ENCODE data around the gene ZNF697.
"Not testable (repeated sequence)": the region's sequence is repeated elsewhere in the genome, so short reads cannot be mapped to it uniquely, and the experiment has no call there.

The ZNF697 gene

GRCh38 chr1:119647734-119648619 lies at the start of gene ZNF697:
Gene ZNF697 (minus strand): TSS chr1:119648266. CDS start chr1:119626100, 22,166 bp downstream.
- peak within 1 kb of the TSS; percentile 63 for H2AFZ ChIP-seq (ENCODE audit: low read length, unreplicated experiment)
- peaks cover 43% of the 10 kb centered on the region for H3K79me2 ChIP-seq (ENCODE audit: control insufficient read depth, insufficient read depth, low read length, unreplicated experiment)
- no peaks in the 10 kb centered on the region for H3K27me3 ChIP-seq (ENCODE audit: insufficient read depth, low read length)
- peak within 1 kb of the TSS; percentile 58 for H3K27ac ChIP-seq (ENCODE audit: low read depth, low read length)
- peak within 1 kb of the TSS; percentile 89 for H3K4me3 ChIP-seq (ENCODE audit: low read depth, low read length)
- H3K4me1 ChIP-seq (ENCODE audit: control insufficient read depth, insufficient read depth, low read length, unreplicated experiment): peaks cover 30% of the 10 kb centered on the region
- H3K36me3 ChIP-seq (ENCODE audit: insufficient read depth, low read length): no peaks in the 10 kb centered on the region

- no peak overlapping the region for H3K4me3 ChIP-seq (ENCODE audit: low read depth, low read length)
Measured at GRCh38 chr1:119697598-119697997, 49.5 kb upstream of the ZNF697 start.

DNA sequence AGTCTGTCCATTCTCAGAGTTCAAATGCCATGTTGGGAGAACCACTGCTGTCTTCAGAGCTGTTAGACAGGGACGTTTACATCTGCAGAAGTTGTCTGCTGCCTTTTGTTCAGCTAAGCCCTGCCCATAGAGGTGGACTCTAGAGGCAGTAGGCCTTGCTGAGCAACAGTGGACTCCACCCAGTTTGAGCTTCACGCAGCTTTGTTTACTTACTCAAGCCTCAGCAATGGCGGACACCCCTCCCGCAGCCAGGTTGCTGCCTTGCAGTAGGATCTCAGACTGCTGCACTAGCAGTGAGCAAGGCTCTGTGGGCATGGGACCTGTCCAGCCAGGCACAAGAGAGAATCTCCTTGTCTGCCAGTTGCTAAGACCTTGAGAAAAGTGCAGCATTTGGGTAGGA lies 48.8 kb upstream of the ZNF697 start:
- H3K4me3 ChIP-seq (ENCODE audit: low read depth, low read length); H2AFZ ChIP-seq (ENCODE audit: low read length, unreplicated experiment); H3K79me2 ChIP-seq (ENCODE audit: control insufficient read depth, insufficient read depth, low read length, unreplicated experiment); H3K36me3 ChIP-seq (ENCODE audit: insufficient read depth, low read length); H3K4me1 ChIP-seq (ENCODE audit: control insufficient read depth, insufficient read depth, low read length, unreplicated experiment); H3K27ac ChIP-seq (ENCODE audit: low read depth, low read length): not testable (repeated sequence)
- H3K27me3 ChIP-seq (ENCODE audit: insufficient read depth, low read length): peaks cover 30% of the 10 kb centered on the region

More at GRCh38 chr1:119697598-119697997, 49.5 kb upstream of the ZNF697 start:
- Histone ChIP-seq H3K4me1 (ENCODE audit: control insufficient read depth, insufficient read depth, low read length, unreplicated experiment) (no peaks in the 10 kb centered on the region), H3K27me3 (ENCODE audit: insufficient read depth, low read length) (peaks cover 30% of the 10 kb centered on the region), H2AFZ (ENCODE audit: low read length, unreplicated experiment) (no peak overlapping the region), H3K36me3 (ENCODE audit: insufficient read depth, low read length) (no peaks in the 10 kb centered on the region), H3K79me2 (ENCODE audit: control insufficient read depth, insufficient read depth, low read length, unreplicated experiment) (no peaks in the 10 kb centered on the region), H3K27ac (ENCODE audit: low read depth, low read length) (no peak overlapping the region)

DNA sequence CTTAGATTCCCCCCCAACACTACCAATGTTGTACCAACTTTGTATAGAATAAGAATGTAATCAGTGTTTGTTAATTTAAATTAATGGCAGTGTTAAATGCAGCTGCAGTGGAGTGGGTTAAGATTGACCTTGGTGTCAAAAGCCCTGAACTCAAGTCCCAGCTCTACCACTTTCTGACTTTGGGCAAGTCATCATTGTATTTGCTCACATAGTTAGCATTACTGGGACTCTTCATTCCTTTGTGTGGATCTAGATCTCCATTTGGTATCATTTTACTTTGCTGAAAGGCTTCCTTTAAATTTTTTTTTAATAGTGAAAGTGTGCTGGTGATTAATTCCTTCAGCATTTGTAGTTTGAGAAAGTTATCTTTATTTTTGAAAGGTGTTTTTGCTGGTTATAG lies 41.4 kb upstream of the ZNF697 start:
- H2AFZ ChIP-seq (ENCODE audit: low read length, unreplicated experiment): no peak overlapping the region
- H3K79me2 ChIP-seq (ENCODE audit: control insufficient read depth, insufficient read depth, low read length, unreplicated experiment): no peaks in the 10 kb centered on the region
- H3K27me3 ChIP-seq (ENCODE audit: insufficient read depth, low read length): 0 out of 2 replicates have a peak, but pooled peaks cover 10% of the 10 kb centered on the region
- no peaks in the 10 kb centered on the region for H3K36me3 ChIP-seq (ENCODE audit: insufficient read depth, low read length)
- no peak overlapping the region for H3K27ac ChIP-seq (ENCODE audit: low read depth, low read length)
- no peaks in the 10 kb centered on the region for H3K4me1 ChIP-seq (ENCODE audit: control insufficient read depth, insufficient read depth, low read length, unreplicated experiment)
- H3K4me3 ChIP-seq (ENCODE audit: low read depth, low read length): no peak overlapping the region

DNA sequence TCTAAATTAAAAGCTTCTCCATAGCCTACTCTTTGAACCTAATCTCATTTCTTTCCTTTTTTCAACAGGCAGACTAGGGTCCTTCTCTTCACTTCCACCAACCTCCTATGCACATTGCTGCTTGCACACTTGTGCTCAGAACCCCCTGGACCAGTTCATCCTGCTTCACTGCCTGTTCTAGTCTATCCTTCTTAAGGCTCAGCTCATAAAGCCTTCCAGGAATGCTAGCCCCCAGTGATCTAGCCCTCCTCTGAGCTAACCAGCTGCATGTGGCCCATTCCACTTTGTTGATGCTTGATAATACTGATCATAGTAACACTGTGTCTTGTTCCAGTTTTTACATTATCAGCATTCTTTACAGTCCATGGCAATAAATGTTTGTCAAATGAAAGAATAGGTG lies 40.7 kb upstream of the ZNF697 start:
- Histone ChIP-seq H3K36me3 (ENCODE audit: insufficient read depth, low read length) (no peaks in the 10 kb centered on the region), H3K27me3 (ENCODE audit: insufficient read depth, low read length) (0 out of 2 replicates have a peak, but pooled peaks cover 10% of the 10 kb centered on the region), H3K4me3 (ENCODE audit: low read depth, low read length) (no peak overlapping the region), H3K79me2 (ENCODE audit: control insufficient read depth, insufficient read depth, low read length, unreplicated experiment) (no peaks in the 10 kb centered on the region), H3K27ac (ENCODE audit: low read depth, low read length) (no peak overlapping the region), H3K4me1 (ENCODE audit: control insufficient read depth, insufficient read depth, low read length, unreplicated experiment) (no peaks in the 10 kb centered on the region), H2AFZ (ENCODE audit: low read length, unreplicated experiment) (no peak overlapping the region)

GRCh38 chr1:119687434-119688079 lies 39.5 kb upstream of the ZNF697 start:
- Histone ChIP-seq H3K27me3 (ENCODE audit: insufficient read depth, low read length) (0 out of 2 replicates have a peak, but pooled peaks cover 10% of the 10 kb centered on the region), H2AFZ (ENCODE audit: low read length, unreplicated experiment) (no peak overlapping the region), H3K36me3 (ENCODE audit: insufficient read depth, low read length) (no peaks in the 10 kb centered on the region), H3K79me2 (ENCODE audit: control insufficient read depth, insufficient read depth, low read length, unreplicated experiment) (no peaks in the 10 kb centered on the region), H3K27ac (ENCODE audit: low read depth, low read length) (no peak overlapping the region), H3K4me3 (ENCODE audit: low read depth, low read length) (no peak overlapping the region), H3K4me1 (ENCODE audit: control insufficient read depth, insufficient read depth, low read length, unreplicated experiment) (no peaks in the 10 kb centered on the region)

DNA sequence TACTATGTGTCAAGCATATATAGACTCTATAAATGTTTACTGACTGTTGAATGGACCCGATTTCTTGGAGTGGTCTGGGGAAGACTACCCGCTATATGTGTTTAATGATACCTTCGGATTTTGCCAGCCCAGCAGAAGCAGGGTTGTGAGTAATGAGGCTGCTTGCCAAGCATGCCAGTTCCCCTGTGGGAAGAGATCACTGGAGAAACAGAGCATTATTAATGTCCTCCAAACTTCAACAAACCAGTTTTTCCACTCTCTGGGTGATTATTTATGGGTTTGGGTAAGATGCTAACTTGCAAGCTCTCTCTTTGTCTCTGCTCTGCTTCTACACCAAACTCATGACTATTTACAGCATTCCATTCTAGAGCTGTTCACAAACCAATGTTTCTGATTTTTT lies 38.6 kb upstream of the ZNF697 start:
- no peaks in the 10 kb centered on the region for H3K4me1 ChIP-seq (ENCODE audit: control insufficient read depth, insufficient read depth, low read length, unreplicated experiment)
- H3K79me2 ChIP-seq (ENCODE audit: control insufficient read depth, insufficient read depth, low read length, unreplicated experiment): no peaks in the 10 kb centered on the region
- H3K36me3 ChIP-seq (ENCODE audit: insufficient read depth, low read length): no peaks in the 10 kb centered on the region
- H3K27me3 ChIP-seq (ENCODE audit: insufficient read depth, low read length): 0 out of 2 replicates have a peak, but pooled peaks cover 10% of the 10 kb centered on the region
- H2AFZ ChIP-seq (ENCODE audit: low read length, unreplicated experiment): no peak overlapping the region
- no peak overlapping the region for H3K27ac ChIP-seq (ENCODE audit: low read depth, low read length)
- H3K4me3 ChIP-seq (ENCODE audit: low read depth, low read length): no peak overlapping the region

DNA sequence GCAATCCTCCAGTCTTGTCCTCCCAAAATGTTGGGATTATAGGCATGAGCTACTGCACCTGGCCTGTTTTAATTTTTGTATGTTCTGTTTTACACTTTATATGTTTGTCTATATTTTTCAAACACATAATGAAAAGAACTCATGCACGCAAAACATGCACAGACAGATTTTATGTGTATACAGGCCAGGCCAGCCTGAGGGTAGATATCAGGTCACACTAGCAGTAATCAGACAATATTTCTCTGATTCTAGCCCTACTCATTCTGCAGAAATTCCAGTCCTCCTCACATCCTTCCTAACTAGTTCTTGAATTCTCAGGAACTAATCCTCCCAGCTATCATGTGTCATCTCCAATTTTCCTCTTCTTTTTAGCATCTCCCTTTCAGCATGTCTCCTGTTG lies 35.8 kb upstream of the ZNF697 start:
- Histone ChIP-seq H3K79me2 (ENCODE audit: control insufficient read depth, insufficient read depth, low read length, unreplicated experiment) (no peaks in the 10 kb centered on the region), H3K4me1 (ENCODE audit: control insufficient read depth, insufficient read depth, low read length, unreplicated experiment) (no peaks in the 10 kb centered on the region), H3K36me3 (ENCODE audit: insufficient read depth, low read length) (no peaks in the 10 kb centered on the region), H3K27me3 (ENCODE audit: insufficient read depth, low read length) (0 out of 2 replicates have a peak, but pooled peaks cover 2% of the 10 kb centered on the region), H2AFZ (ENCODE audit: low read length, unreplicated experiment) (no peak overlapping the region), H3K4me3 (ENCODE audit: low read depth, low read length) (no peak overlapping the region), H3K27ac (ENCODE audit: low read depth, low read length) (no peak overlapping the region)

GRCh38 chr1:119682141-119682540 lies 34.1 kb upstream of the ZNF697 start:
- Histone ChIP-seq H3K36me3 (ENCODE audit: insufficient read depth, low read length) (no peaks in the 10 kb centered on the region), H3K27me3 (ENCODE audit: insufficient read depth, low read length) (no peaks in the 10 kb centered on the region)

DNA sequence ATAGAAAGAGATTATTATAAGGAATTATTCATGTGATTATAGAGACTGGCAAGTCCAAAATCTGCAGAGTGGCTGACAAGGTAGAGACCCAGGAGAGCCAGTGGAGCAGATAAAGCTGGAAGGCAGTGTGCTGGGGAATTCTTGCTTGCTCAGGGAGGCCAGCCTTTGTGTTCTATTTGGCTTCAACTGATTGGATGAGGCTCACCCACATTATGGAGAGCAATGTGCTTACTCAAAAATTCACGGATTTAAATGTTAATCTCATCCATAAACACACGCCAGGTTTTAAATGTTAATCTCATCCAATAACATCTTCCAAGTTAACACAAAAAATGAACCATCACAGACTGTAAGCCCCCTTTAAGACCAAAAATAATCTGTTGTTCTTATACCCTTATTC lies 33.5 kb upstream of the ZNF697 start:
- no peak overlapping the region for H2AFZ ChIP-seq (ENCODE audit: low read length, unreplicated experiment)
- H3K4me1 ChIP-seq (ENCODE audit: control insufficient read depth, insufficient read depth, low read length, unreplicated experiment): peaks cover 4% of the 10 kb centered on the region
- no peaks in the 10 kb centered on the region for H3K27me3 ChIP-seq (ENCODE audit: insufficient read depth, low read length)
- no peak overlapping the region for H3K4me3 ChIP-seq (ENCODE audit: low read depth, low read length)
- no peaks in the 10 kb centered on the region for H3K36me3 ChIP-seq (ENCODE audit: insufficient read depth, low read length)
- no peak overlapping the region for H3K27ac ChIP-seq (ENCODE audit: low read depth, low read length)
- no peaks in the 10 kb centered on the region for H3K79me2 ChIP-seq (ENCODE audit: control insufficient read depth, insufficient read depth, low read length, unreplicated experiment)

More at GRCh38 chr1:119682141-119682540, 34.1 kb upstream of the ZNF697 start:
- H2AFZ ChIP-seq (ENCODE audit: low read length, unreplicated experiment): no peak overlapping the region
- H3K4me3 ChIP-seq (ENCODE audit: low read depth, low read length): no peak overlapping the region
- H3K4me1 ChIP-seq (ENCODE audit: control insufficient read depth, insufficient read depth, low read length, unreplicated experiment): peaks cover 3% of the 10 kb centered on the region
- H3K27ac ChIP-seq (ENCODE audit: low read depth, low read length): no peak overlapping the region
- no peaks in the 10 kb centered on the region for H3K79me2 ChIP-seq (ENCODE audit: control insufficient read depth, insufficient read depth, low read length, unreplicated experiment)

Data from ACC112 (cell line).